HepG2 (cell line): ENCODE measurements around the gene UNC79.

ENCODE experiments used
- CTCF ChIP-seq: sonication (generic); formaldehyde crosslinking; IDR thresholded peaks from 2 replicates; pipeline ENCODE4 v1.5.0; 2020; ENCODE audit warnings: mild to moderate bottlenecking, missing genetic modification reagents, moderate library complexity
- ELF4 ChIP-seq: sonication (generic); formaldehyde crosslinking; IDR thresholded peaks from 2 replicates; pipeline ENCODE4 v1.5.0; 2020; ENCODE audit warnings: missing genetic modification reagents, mild to moderate bottlenecking, moderate library complexity, borderline replicate concordance
- EZH2 ChIP-seq: conservative IDR thresholded peaks from 2 replicates; pipeline ENCODE4 v1.6.1; 2012; ENCODE audit warnings: mild to moderate bottlenecking, low read depth, low read length, moderate library complexity
- FOXP4 ChIP-seq: sonication (generic); formaldehyde crosslinking; IDR thresholded peaks from 2 replicates; pipeline ENCODE4 v1.4.0; 2020; ENCODE audit warnings: missing genetic modification reagents
- HCFC1 ChIP-seq: fragments of 150-350 bp; IDR thresholded peaks from 2 replicates; pipeline ENCODE4 v1.6.1; 2014; ENCODE audit warnings: low read depth, low read length
- MTERF4 ChIP-seq: sonication (generic); formaldehyde crosslinking; IDR thresholded peaks from 2 replicates; pipeline ENCODE4 v1.8.0; 2023; ENCODE audit warnings: mild to moderate bottlenecking, missing genetic modification reagents
- PAX8 ChIP-seq: sonication (generic); formaldehyde crosslinking; IDR thresholded peaks from 2 replicates; pipeline ENCODE4 v1.8.0; 2022; ENCODE audit warnings: mild to moderate bottlenecking, missing genetic modification reagents, borderline replicate concordance
- SMC3 ChIP-seq: IDR thresholded peaks from 2 replicates; pipeline ENCODE4 v1.6.1; 2011; ENCODE audit warnings: low read length, improper control_type of control experiment
- SP4 ChIP-seq: sonication (generic); formaldehyde crosslinking; IDR thresholded peaks from 2 replicates; pipeline ENCODE4 v1.8.1; 2023; ENCODE audit warnings: mild to moderate bottlenecking, missing genetic modification reagents
- TEF ChIP-seq: sonication (generic); formaldehyde crosslinking; IDR thresholded peaks from 2 replicates; pipeline ENCODE4 v1.5.0; 2020; ENCODE audit warnings: missing genetic modification reagents
- THAP8 ChIP-seq: sonication (generic); formaldehyde crosslinking; IDR thresholded peaks from 2 replicates; pipeline ENCODE4 v1.5.1; 2020; ENCODE audit warnings: missing genetic modification reagents, mild to moderate bottlenecking, borderline replicate concordance
- WIZ ChIP-seq: sonication (generic); formaldehyde crosslinking; IDR thresholded peaks from 2 replicates; pipeline ENCODE4 v1.5.1; 2020; ENCODE audit warnings: mild to moderate bottlenecking, missing genetic modification reagents
- ZBTB43 ChIP-seq: sonication (generic); formaldehyde crosslinking; conservative IDR thresholded peaks from 2 replicates; pipeline ENCODE4 v1.4.0; 2020; ENCODE audit warnings: missing genetic modification reagents
- ZNF644 ChIP-seq: IDR thresholded peaks from 2 replicates; pipeline ENCODE4 v1.6.1; 2016; ENCODE audit warnings: low read depth

- TF ChIP-seq FOXP4 (CRISPR knock-in tag), result no peak
- TF ChIP-seq CTCF (CRISPR knock-in tag), result no peak
- TF ChIP-seq EZH2, result no peak
- TF ChIP-seq ELF4 (CRISPR knock-in tag), result no peak
- no peak for TF ChIP-seq TEF (CRISPR knock-in tag)
- TF ChIP-seq THAP8 (CRISPR knock-in tag), result no peak
- TF ChIP-seq PAX8 (CRISPR knock-in tag), result no peak
- TF ChIP-seq MTERF4 (CRISPR knock-in tag), result no peak
- TF ChIP-seq SP4 (CRISPR knock-in tag), result no peak
- TF ChIP-seq HCFC1, result no peak
- no peak for TF ChIP-seq SMC3
- no peak for TF ChIP-seq ZNF644 (CRISPR knock-in tag)
- no peak for TF ChIP-seq ZBTB43 (CRISPR knock-in tag)
- no peak for TF ChIP-seq WIZ (CRISPR knock-in tag)
Observed at GRCh38 chr14:93606091-93606490, 175.4 kb downstream of the UNC79 start.
